ENCODE data around the gene SUMF1. TPM values are rescaled to one million over a fixed set of nuclear protein-coding genes. Genes with fewer than 3 reads are reported as not detected.

The SUMF1 gene
- total and polyA plus RNA-seq, 2 of the 13 experiments (the other 11 are each of a cell fraction or from before 2014, with no cell fraction given), result 18.5 to 28.9 TPM

- TF ChIP-seq, protein P1, sequence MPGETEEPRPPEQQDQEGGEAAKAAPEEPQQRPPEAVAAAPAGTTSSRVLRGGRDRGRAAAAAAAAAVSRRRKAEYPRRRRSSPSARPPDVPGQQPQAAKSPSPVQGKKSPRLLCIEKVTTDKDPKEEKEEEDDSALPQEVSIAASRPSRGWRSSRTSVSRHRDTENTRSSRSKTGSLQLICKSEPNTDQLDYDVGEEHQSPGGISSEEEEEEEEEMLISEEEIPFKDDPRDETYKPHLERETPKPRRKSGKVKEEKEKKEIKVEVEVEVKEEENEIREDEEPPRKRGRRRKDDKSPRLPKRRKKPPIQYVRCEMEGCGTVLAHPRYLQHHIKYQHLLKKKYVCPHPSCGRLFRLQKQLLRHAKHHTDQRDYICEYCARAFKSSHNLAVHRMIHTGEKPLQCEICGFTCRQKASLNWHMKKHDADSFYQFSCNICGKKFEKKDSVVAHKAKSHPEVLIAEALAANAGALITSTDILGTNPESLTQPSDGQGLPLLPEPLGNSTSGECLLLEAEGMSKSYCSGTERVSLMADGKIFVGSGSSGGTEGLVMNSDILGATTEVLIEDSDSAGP (CRISPR knock-in tag; IDR thresholded peaks at IDR 0.05; ENCODE audit: borderline replicate concordance), result peak; percentile 97; the same call in 1 of the 2 replicates
These were observed 426 bp upstream of the SUMF1 start (continued) for GRCh38 chr3:4467522-4467867.

DNA sequence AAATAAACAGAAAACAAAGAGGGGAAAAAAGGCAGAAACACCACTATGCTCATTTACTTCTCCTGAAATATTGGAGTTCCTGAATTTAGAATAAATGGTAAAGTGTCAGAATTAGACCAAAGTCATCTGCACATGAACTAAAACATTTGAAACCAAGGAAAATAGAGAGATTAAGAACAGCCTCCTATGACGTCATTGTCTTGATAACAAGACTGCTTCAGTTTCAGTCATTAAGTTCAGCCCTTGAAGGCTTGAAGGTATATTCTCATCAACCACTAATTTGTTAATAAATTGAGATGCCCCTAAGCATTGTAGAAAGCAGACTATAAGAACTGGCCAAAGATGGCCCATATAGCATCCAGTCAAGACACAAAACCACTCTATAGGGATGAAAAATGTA lies 2.5 kb downstream of the SUMF1 start:
- POLR2A ChIA-PET, result no interaction called here

More for the DNA sequence above, 2.5 kb downstream of the SUMF1 start:
- H3K9ac ChIP-seq (ENCODE audit: insufficient read depth, low read depth, low read length), result no peak overlapping the region
- DNase-seq (ENCODE audit: low spot score), result no peak
- no peaks in the 10 kb centered on the region for H3K9me3 ChIP-seq (ENCODE audit: low read length)
- no peak overlapping the region for H2AFZ ChIP-seq (ENCODE audit: low read length)
- intact Hi-C loops (cut with micrococcal nuclease; ENCODE audit: unreplicated experiment) (no loop called here), in situ Hi-C loops (cut with HindIII; ENCODE audit: extremely low pct_ligation_motif_present, low pct_unique_long_range_greater_than_20kb) (no loop called here)
- no peak overlapping the region for H3K4me2 ChIP-seq (ENCODE audit: low read depth, low read length)
- ATAC-seq, result no peak
- 95% methylated on average over 1 of the region's 1 CpG for WGBS (ENCODE audit: low lambda C conversion rate)
- BruUV-seq (replicated peaks), result TSS peak; percentile 32
- TF ChIP-seq RAD21 (CRISPR knock-in tag; IDR thresholded peaks at IDR 0.05) (no peak), ZNF18 (CRISPR knock-in tag; IDR thresholded peaks at IDR 0.05; ENCODE audit: insufficient replicate concordance) (no peak), ADNP (CRISPR knock-in tag; IDR thresholded peaks at IDR 0.05) (no peak), ZNF343 (CRISPR knock-in tag; IDR thresholded peaks at IDR 0.05) (no peak), SOX5 (CRISPR knock-in tag; IDR thresholded peaks at IDR 0.05; ENCODE audit: borderline replicate concordance) (no peak), MTA3 (CRISPR knock-in tag; IDR thresholded peaks at IDR 0.05) (no peak), ZNF724P (CRISPR knock-in tag; IDR thresholded peaks at IDR 0.05; ENCODE audit: borderline replicate concordance) (no peak), ZNF839 (CRISPR knock-in tag; IDR thresholded peaks at IDR 0.05; ENCODE audit: borderline replicate concordance) (no peak), FIP1L1 (IDR thresholded peaks at IDR 0.05; ENCODE audit: borderline replicate concordance, insufficient read depth, low read depth, low read length) (no peak), GATA4 (IDR thresholded peaks at IDR 0.05; ENCODE audit: borderline replicate concordance, low read depth) (no peak)
- TF ChIP-seq, protein P2, sequence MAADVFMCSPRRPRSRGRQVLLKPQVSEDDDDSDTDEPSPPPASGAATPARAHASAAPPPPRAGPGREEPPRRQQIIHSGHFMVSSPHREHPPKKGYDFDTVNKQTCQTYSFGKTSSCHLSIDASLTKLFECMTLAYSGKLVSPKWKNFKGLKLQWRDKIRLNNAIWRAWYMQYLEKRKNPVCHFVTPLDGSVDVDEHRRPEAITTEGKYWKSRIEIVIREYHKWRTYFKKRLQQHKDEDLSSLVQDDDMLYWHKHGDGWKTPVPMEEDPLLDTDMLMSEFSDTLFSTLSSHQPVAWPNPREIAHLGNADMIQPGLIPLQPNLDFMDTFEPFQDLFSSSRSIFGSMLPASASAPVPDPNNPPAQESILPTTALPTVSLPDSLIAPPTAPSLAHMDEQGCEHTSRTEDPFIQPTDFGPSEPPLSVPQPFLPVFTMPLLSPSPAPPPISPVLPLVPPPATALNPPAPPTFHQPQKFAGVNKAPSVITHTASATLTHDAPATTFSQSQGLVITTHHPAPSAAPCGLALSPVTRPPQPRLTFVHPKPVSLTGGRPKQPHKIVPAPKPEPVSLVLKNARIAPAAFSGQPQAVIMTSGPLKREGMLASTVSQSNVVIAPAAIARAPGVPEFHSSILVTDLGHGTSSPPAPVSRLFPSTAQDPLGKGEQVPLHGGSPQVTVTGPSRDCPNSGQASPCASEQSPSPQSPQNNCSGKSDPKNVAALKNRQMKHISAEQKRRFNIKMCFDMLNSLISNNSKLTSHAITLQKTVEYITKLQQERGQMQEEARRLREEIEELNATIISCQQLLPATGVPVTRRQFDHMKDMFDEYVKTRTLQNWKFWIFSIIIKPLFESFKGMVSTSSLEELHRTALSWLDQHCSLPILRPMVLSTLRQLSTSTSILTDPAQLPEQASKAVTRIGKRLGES (CRISPR knock-in tag; IDR thresholded peaks at IDR 0.05; ENCODE audit: borderline replicate concordance), result no peak
- TF ChIP-seq, protein P3, sequence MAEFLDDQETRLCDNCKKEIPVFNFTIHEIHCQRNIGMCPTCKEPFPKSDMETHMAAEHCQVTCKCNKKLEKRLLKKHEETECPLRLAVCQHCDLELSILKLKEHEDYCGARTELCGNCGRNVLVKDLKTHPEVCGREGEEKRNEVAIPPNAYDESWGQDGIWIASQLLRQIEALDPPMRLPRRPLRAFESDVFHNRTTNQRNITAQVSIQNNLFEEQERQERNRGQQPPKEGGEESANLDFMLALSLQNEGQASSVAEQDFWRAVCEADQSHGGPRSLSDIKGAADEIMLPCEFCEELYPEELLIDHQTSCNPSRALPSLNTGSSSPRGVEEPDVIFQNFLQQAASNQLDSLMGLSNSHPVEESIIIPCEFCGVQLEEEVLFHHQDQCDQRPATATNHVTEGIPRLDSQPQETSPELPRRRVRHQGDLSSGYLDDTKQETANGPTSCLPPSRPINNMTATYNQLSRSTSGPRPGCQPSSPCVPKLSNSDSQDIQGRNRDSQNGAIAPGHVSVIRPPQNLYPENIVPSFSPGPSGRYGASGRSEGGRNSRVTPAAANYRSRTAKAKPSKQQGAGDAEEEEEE (CRISPR knock-in tag; IDR thresholded peaks at IDR 0.05; ENCODE audit: borderline replicate concordance), result no peak
- no peak for FAIRE-seq
- CTCF ChIA-PET (ENCODE audit: low intra/inter-chr PET ratio, low total read pairs), result no interaction called here
- no peak overlapping the region for H3K27ac ChIP-seq (ENCODE audit: extremely low read length, insufficient read depth, low read length)
- no peaks in the 10 kb centered on the region for H4K20me1 ChIP-seq (ENCODE audit: insufficient read depth, low read length)
- peaks cover 11% of the 10 kb centered on the region for H3K79me2 ChIP-seq (ENCODE audit: insufficient read depth, low read length)
- H3K4me1 ChIP-seq (ENCODE audit: insufficient read depth, low read length), result peaks cover 43% of the 10 kb centered on the region
- no peaks in the 10 kb centered on the region; a peak in 1 of 5 replicates for H3K27me3 ChIP-seq (ENCODE audit: control insufficient read depth in 1 of 2, insufficient read depth in 2 of 2, low read length in 2 of 2)
- H3K36me3 ChIP-seq (replicated peaks in 1 of 2; ENCODE audit: control insufficient read depth in 1 of 2, insufficient read depth in 2 of 2, low read length in 2 of 2), result no peaks in the 10 kb centered on the region
- no peak overlapping the region for H3K4me3 ChIP-seq (replicated peaks in 1 of 3; ENCODE audit: insufficient read depth in 1 of 3, low read depth in 2 of 3, low read length in 3 of 3)
